Neutrophil (primary cell): Measurements from ENCODE around the gene PPP4R3C.
"Not testable (repeated sequence)": the region's sequence is repeated elsewhere in the genome, so short reads cannot be mapped to it uniquely, and the experiment has no call there.

Experiments
- H3K27ac ChIP-seq: fragments of 200-600 bp; sonication (generic); 2 replicates; pipeline ENCODE4 v1.5.1; 2016; ENCODE audit warnings: mild to moderate bottlenecking, moderate library complexity
- H3K27me3 ChIP-seq: fragments of 200-600 bp; sonication (generic); 2 replicates; pipeline ENCODE4 v1.6.0; 2016; ENCODE audit warnings: mild to moderate bottlenecking
- H3K36me3 ChIP-seq: fragments of 200-600 bp; sonication (generic); 2 replicates; pipeline ENCODE4 v1.5.1; 2017
- H3K4me1 ChIP-seq, 2 experiments: fragments of 200-600 bp in 1 of 2; sonication (generic) in 1 of 2; 1 replicate in 1 of 2; 2 replicates in 1 of 2; pipeline versions ENCODE4 v1.5.1 to v1.6.1; 2013 to 2016; ENCODE audit warnings: low read depth in 1 of 2, low read length in 1 of 2, mild to moderate bottlenecking in 1 of 2, moderate library complexity in 1 of 2; ENCODE audit not compliant: control insufficient read depth in 1 of 2, insufficient read depth in 1 of 2
- H3K4me3 ChIP-seq, 2 experiments: fragments of 200-600 bp in 1 of 2; sonication (generic) in 1 of 2; 1 replicate in 1 of 2; 2 replicates in 1 of 2; pipeline ENCODE4 v1.5.1; 2013 to 2016; ENCODE audit warnings: low read depth in 1 of 2, low read length in 1 of 2, mild to moderate bottlenecking in 1 of 2, moderate library complexity in 1 of 2
- H3K9me3 ChIP-seq: fragments of 200-600 bp; sonication (generic); 2 replicates; pipeline ENCODE4 v1.5.1; 2016
- TF ChIP-seq, protein P1 (sequence below): fragments of 200-600 bp; sonication (generic); IDR thresholded peaks from 2 replicates; pipeline ENCODE4 v1.5.1; 2016; ENCODE audit warnings: antibody characterized with exemption

Gene PPP4R3C

DNA sequence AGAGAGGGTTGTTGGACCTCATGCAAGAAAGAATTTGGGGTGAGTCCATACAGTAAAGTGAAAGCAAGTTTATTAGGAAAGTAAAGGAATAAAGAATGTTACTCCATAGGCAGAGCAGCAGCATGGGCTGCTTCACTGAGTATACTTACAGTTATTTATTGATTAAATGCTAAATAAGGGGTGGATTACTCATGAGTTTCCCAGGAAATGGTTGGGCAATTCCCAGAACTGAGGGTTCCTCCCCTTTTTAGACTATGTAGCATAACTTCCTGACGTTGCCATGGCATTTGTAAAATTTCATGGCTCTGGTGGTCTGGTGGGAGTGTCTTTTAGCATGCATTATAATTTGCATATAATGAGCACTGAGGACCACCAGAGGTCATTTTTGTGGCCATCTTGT, 16.7 kb downstream of the PPP4R3C start:
- Histone ChIP-seq H3K27ac (no peak overlapping the region), H3K9me3 (no peaks in the 10 kb centered on the region), H3K36me3 (no peaks in the 10 kb centered on the region), H3K27me3 (no peaks in the 10 kb centered on the region), H3K4me1 (no peaks in the 10 kb centered on the region), H3K4me3 (no peak overlapping the region)
- TF ChIP-seq, protein P1, sequence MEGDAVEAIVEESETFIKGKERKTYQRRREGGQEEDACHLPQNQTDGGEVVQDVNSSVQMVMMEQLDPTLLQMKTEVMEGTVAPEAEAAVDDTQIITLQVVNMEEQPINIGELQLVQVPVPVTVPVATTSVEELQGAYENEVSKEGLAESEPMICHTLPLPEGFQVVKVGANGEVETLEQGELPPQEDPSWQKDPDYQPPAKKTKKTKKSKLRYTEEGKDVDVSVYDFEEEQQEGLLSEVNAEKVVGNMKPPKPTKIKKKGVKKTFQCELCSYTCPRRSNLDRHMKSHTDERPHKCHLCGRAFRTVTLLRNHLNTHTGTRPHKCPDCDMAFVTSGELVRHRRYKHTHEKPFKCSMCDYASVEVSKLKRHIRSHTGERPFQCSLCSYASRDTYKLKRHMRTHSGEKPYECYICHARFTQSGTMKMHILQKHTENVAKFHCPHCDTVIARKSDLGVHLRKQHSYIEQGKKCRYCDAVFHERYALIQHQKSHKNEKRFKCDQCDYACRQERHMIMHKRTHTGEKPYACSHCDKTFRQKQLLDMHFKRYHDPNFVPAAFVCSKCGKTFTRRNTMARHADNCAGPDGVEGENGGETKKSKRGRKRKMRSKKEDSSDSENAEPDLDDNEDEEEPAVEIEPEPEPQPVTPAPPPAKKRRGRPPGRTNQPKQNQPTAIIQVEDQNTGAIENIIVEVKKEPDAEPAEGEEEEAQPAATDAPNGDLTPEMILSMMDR: no peak

DNA sequence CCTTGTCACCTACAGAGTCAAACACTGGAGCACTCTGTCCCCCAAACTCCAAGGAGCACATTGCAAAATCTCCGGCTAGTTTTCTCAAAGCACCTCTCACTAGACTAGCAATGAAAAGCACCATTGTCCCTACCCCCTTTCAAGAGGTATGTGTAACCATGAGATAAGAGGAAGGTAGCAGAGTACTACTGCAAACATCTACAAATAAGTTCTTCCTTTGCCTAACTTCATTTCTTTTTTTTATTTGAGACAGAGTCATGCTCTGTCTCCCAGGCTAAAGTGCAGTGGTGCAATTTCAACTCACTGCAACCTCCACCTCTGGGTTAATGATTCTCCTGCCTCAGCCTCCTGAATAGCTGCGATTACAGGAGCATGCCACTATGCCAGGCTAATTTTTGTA, 17.7 kb downstream of the PPP4R3C start:
- TF ChIP-seq, protein P1: no peak
- Histone ChIP-seq H3K36me3 (no peaks in the 10 kb centered on the region), H3K27ac (no peak overlapping the region)

GRCh38 chrX:27444093-27444908, 18.8 kb downstream of the PPP4R3C start:
- no peaks in the 10 kb centered on the region for H3K36me3 ChIP-seq
- H3K4me3 ChIP-seq: no peak overlapping the region
- no peaks in the 10 kb centered on the region for H3K4me1 ChIP-seq
- H3K9me3 ChIP-seq: no peaks in the 10 kb centered on the region
- H3K27me3 ChIP-seq: no peaks in the 10 kb centered on the region
- H3K27ac ChIP-seq: no peak overlapping the region
- TF ChIP-seq, protein P1: no peak

More for the DNA sequence above, 17.7 kb downstream of the PPP4R3C start:
- Histone ChIP-seq H3K4me3 (no peak overlapping the region), H3K9me3 (no peaks in the 10 kb centered on the region), H3K4me1 (no peaks in the 10 kb centered on the region), H3K27me3 (no peaks in the 10 kb centered on the region)

- not testable (repeated sequence) for H3K4me3 ChIP-seq, H3K4me1 ChIP-seq, H3K9me3 ChIP-seq, H3K27me3 ChIP-seq, H3K27ac ChIP-seq, H3K36me3 ChIP-seq
Observed at GRCh38 chrX:27442392-27442791, 20.7 kb downstream of the PPP4R3C start.

DNA sequence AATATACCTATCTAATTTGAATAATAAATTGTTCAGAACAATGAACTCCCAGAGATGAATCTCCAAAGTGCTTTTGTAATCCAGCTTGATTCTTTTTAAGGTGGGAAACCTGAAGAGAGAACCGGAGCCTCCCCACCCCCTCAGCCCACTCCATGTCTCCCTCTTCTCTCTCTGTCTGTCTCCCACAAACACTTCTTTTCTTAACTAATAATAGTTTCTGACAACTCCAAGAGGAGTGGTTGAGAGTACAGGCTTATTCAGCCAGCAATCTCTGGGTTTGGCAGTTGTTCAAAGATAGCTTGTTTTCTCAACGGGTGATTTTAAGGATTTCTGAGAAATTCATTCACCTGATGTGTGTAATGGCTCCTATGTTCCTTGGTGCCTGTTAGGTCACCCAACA, 23.4 kb downstream of the PPP4R3C start:
- TF ChIP-seq, protein P1: no peak
- Histone ChIP-seq H3K4me3 (no peak overlapping the region), H3K27me3 (no peaks in the 10 kb centered on the region), H3K36me3 (no peaks in the 10 kb centered on the region), H3K9me3 (no peaks in the 10 kb centered on the region), H3K4me1 (no peaks in the 10 kb centered on the region), H3K27ac (no peak overlapping the region)

GRCh38 chrX:27438937-27439336, 24.2 kb downstream of the PPP4R3C start:
- Histone ChIP-seq H3K9me3 (no peaks in the 10 kb centered on the region), H3K27me3 (no peaks in the 10 kb centered on the region), H3K4me3 (no peak overlapping the region), H3K4me1 (no peaks in the 10 kb centered on the region), H3K27ac (no peak overlapping the region), H3K36me3 (no peaks in the 10 kb centered on the region)
- TF ChIP-seq, protein P1: no peak
